Measurements from ENCODE around the gene EFHC1.

DNA sequence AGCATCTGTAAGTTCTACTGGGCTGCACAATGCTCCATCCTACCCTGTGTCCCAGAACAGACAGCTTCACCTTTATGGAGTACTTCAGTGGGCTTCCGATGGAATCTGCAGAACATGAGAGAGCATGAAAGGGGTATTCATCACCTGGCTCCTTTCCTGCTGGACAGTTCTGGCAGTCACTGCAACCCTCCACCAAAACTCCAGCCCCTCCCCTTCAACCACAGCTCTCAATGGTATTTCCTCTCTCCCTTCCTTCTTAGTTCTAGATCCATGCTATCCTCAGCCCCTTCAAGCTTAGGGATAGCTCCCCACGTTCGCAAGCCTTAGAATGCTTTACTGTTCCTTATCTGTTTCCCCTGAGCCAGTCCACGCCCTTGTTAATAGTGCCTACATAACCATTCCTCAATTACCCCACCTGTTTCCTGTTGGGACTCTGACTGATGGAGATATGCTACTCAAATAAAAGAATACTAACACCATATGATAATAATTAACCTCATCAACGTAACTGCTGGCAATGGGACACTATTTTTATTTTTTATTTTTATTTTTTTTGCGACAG is 130.0 kb downstream of the EFHC1 start:
- TF ChIP-seq, protein P1, sequence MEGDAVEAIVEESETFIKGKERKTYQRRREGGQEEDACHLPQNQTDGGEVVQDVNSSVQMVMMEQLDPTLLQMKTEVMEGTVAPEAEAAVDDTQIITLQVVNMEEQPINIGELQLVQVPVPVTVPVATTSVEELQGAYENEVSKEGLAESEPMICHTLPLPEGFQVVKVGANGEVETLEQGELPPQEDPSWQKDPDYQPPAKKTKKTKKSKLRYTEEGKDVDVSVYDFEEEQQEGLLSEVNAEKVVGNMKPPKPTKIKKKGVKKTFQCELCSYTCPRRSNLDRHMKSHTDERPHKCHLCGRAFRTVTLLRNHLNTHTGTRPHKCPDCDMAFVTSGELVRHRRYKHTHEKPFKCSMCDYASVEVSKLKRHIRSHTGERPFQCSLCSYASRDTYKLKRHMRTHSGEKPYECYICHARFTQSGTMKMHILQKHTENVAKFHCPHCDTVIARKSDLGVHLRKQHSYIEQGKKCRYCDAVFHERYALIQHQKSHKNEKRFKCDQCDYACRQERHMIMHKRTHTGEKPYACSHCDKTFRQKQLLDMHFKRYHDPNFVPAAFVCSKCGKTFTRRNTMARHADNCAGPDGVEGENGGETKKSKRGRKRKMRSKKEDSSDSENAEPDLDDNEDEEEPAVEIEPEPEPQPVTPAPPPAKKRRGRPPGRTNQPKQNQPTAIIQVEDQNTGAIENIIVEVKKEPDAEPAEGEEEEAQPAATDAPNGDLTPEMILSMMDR (IDR thresholded peaks at IDR 0.05), result no peak
- TF ChIP-seq POLR2A (IDR thresholded peaks at IDR 0.05), result no peak
- TF ChIP-seq POLR2AphosphoS5 (IDR thresholded peaks at IDR 0.05), result no peak
- no peak for TF ChIP-seq EP300 (IDR thresholded peaks at IDR 0.05)
